Stomach (tissue), 4 donors: ENCODE data around the gene PEX10.

ENCODE experiments used
- POLR2A ChIP-seq, 4 donors: fragments of 450-650 bp; IDR thresholded peaks; one replicate each; pipeline ENCODE4 v1.6.1; 2016; ENCODE audit warnings: antibody characterized with exemption in 4 of 4, control low read depth in 2 of 4, mild to moderate bottlenecking in 1 of 4, moderate library complexity in 1 of 4
- POLR2AphosphoS5 ChIP-seq, 3 donors: sonication (generic); formaldehyde crosslinking; IDR thresholded peaks; one replicate each; pipeline ENCODE4 v1.6.1; 2016; ENCODE audit warnings: antibody characterized with exemption in 3 of 3
- TF ChIP-seq, protein P1 (sequence below), 7 experiments: fragments of 450-650 bp in 4 of 7; fragments of 200-600 bp in 3 of 7; sonication (generic) in 3 of 7; IDR thresholded peaks; one replicate each; pipeline ENCODE4 v1.5.1; 2016 to 2019; ENCODE audit warnings: antibody characterized with exemption in 7 of 7, control low read depth in 2 of 7, mild to moderate bottlenecking in 1 of 7

DNA sequence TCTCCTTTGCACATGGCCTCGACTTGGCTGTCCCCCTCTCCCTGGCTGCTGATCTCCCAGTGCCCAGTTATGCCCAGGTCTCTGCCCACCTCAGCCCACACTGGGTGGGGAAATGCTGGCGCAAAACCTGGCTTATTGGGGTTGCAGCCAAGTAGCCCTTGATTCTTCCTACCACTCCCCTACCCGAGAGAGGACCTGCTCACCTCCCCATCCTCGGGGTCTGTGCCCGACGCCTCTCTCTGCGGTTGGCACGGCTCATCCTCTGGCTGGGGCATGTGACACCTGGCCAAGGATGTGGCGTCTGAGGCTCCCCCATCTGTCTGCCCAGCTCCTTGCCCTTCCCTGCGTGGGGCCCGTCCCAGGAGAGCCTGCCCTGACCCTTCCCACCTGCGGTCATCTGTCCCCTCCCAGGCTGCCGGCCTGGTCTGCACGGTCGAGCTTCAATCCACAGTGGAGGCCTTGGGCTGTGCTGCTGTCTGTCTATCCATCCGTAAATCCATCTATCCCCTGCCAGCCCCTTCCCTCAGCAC lies 6.5 kb upstream of the PEX10 start:
- TF ChIP-seq, protein P1, sequence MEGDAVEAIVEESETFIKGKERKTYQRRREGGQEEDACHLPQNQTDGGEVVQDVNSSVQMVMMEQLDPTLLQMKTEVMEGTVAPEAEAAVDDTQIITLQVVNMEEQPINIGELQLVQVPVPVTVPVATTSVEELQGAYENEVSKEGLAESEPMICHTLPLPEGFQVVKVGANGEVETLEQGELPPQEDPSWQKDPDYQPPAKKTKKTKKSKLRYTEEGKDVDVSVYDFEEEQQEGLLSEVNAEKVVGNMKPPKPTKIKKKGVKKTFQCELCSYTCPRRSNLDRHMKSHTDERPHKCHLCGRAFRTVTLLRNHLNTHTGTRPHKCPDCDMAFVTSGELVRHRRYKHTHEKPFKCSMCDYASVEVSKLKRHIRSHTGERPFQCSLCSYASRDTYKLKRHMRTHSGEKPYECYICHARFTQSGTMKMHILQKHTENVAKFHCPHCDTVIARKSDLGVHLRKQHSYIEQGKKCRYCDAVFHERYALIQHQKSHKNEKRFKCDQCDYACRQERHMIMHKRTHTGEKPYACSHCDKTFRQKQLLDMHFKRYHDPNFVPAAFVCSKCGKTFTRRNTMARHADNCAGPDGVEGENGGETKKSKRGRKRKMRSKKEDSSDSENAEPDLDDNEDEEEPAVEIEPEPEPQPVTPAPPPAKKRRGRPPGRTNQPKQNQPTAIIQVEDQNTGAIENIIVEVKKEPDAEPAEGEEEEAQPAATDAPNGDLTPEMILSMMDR (IDR thresholded peaks at IDR 0.05) = no peak
- TF ChIP-seq POLR2AphosphoS5 (IDR thresholded peaks at IDR 0.05) = no peak
- TF ChIP-seq POLR2A (IDR thresholded peaks at IDR 0.05) = no peak
